IMR-90 (cell line): ENCODE measurements around the gene CD248.

ENCODE experiments used
- CHD1 ChIP-seq: IDR thresholded peaks from 2 replicates; pipeline ENCODE4 v1.6.1; 2012; ENCODE audit warnings: low read depth, low read length, improper control_type of control experiment
- CTCF ChIP-seq: conservative IDR thresholded peaks from 2 replicates; pipeline ENCODE4 v1.5.1; 2012; ENCODE audit warnings: mild to moderate bottlenecking, low read depth, low read length, improper control_type of control experiment
- NFE2L2 ChIP-seq: fragments of 150-350 bp; IDR thresholded peaks from 2 replicates; pipeline ENCODE4 v1.6.1; 2016; ENCODE audit warnings: low read depth, mild to moderate bottlenecking, low read length
- POLR2A ChIP-seq: IDR thresholded peaks from 2 replicates; pipeline ENCODE4 v1.6.1; 2012; ENCODE audit warnings: mild to moderate bottlenecking, low read depth, low read length
- RAD21 ChIP-seq: IDR thresholded peaks from 2 replicates; pipeline ENCODE4 v1.6.1; 2012; ENCODE audit warnings: low read length, improper control_type of control experiment
- RCOR1 ChIP-seq: IDR thresholded peaks from 2 replicates; pipeline ENCODE4 v1.6.1; 2012; ENCODE audit warnings: mild to moderate bottlenecking, low read length, improper control_type of control experiment; ENCODE audit not compliant: insufficient replicate concordance

GRCh38 chr11:66359662-66360087 is 42.8 kb upstream of the CD248 start:
- no peak for TF ChIP-seq CTCF
- TF ChIP-seq RAD21, result no peak
- no peak for TF ChIP-seq CHD1
- TF ChIP-seq RCOR1, result no peak
- no peak for TF ChIP-seq POLR2A
- TF ChIP-seq NFE2L2, result no peak
